ENCODE data around the gene PHOX2A.

The PHOX2A gene

GRCh38 chr11:72236774-72237111 lies 7.2 kb downstream of the PHOX2A start:
- TF ChIP-seq POLR2AphosphoS5 (IDR thresholded peaks at IDR 0.05; ENCODE audit: low read depth, low read length) = no peak
- TF ChIP-seq REST (IDR thresholded peaks at IDR 0.05; ENCODE audit: insufficient read depth in 1 of 2, low read depth in 2 of 2, low read length in 2 of 2) = no peak
- TF ChIP-seq SIN3A (IDR thresholded peaks at IDR 0.05; ENCODE audit: borderline replicate concordance, insufficient read depth, low read length) = no peak
- no peak for TF ChIP-seq TAF1 (IDR thresholded peaks at IDR 0.05; ENCODE audit: borderline replicate concordance, insufficient read depth, low read length)
- no peak for TF ChIP-seq FOXP2 (optimal IDR thresholded peaks at IDR 0.05; ENCODE audit: borderline replicate concordance, extremely low read depth, extremely low read length, insufficient read depth)

DNA sequence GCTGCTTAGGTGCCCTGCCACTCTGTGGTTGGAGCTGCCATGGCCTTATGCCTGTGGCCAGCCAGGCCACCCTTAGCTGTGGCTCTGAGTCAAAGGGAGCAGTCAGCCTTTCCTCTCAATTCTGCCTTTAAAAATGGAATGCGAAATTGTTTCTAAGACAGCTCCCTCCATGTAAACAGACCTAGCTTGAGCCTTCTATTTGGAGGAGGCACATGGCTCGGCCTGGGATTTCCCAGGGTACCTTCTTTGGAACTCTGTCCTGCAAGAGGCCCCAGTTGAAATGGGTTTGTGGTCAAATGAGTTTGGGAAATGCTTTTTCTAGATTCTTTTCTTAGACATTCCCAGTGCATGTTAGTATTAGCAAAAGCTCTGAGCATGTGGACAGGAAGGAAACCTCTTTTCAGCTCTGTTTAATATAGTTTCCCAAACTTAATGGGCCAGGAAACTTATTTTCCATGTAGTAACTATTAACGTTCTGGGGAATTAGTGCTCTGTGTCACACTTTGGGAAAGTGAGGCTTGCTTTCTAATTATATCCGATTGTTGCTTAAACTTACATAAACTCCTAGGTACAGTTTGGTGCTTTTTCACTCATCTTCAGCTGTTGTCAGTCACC lies 7.8 kb downstream of the PHOX2A start:
- TF ChIP-seq SIN3A (IDR thresholded peaks at IDR 0.05; ENCODE audit: borderline replicate concordance, insufficient read depth, low read length) = no peak
- TF ChIP-seq FOXP2 (optimal IDR thresholded peaks at IDR 0.05; ENCODE audit: borderline replicate concordance, extremely low read depth, extremely low read length, insufficient read depth) = no peak
- TF ChIP-seq POLR2AphosphoS5 (IDR thresholded peaks at IDR 0.05; ENCODE audit: low read depth, low read length) = no peak
- TF ChIP-seq REST (IDR thresholded peaks at IDR 0.05; ENCODE audit: insufficient read depth in 1 of 2, low read depth in 2 of 2, low read length in 2 of 2) = no peak
- TF ChIP-seq TAF1 (IDR thresholded peaks at IDR 0.05; ENCODE audit: borderline replicate concordance, insufficient read depth, low read length) = no peak

DNA sequence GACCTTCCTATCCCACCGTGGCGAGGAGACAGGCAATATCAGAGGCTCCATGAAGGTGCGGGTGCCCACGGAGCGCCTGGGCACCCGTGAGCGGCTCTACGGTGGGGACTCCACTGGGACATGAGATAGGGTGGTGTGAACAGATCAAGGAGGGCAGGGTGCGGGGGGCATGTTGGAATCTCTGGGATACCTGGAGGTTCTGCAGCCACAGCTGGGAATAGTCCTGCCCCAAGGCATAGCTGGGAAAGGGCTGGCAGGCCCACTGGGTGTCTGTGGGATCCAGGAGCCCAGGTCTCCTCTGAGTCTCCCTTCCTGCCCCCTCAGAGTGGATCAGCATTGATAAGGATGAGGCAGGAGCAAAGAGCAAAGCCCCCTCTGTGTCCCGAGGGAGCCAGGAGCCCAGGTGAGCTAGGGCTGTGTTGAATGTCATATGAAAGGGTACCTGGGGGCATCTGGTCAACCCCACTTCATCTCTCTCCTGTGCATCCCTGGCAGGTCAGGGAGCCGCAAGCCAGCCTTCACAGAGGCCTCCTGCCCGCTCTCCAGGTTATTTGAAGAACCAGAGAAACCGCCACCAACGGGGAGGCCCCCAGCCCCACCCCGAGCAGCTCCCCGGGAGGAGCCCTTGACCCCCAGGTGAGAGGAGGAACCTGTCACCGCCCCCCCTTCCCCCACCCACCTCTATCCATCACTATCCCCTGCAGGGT lies 8.5 kb downstream of the PHOX2A start:
- TF ChIP-seq REST (IDR thresholded peaks at IDR 0.05; ENCODE audit: insufficient read depth in 1 of 2, low read depth in 2 of 2, low read length in 2 of 2) (no peak), FOXP2 (optimal IDR thresholded peaks at IDR 0.05; ENCODE audit: borderline replicate concordance, extremely low read depth, extremely low read length, insufficient read depth) (no peak), TAF1 (IDR thresholded peaks at IDR 0.05; ENCODE audit: borderline replicate concordance, insufficient read depth, low read length) (no peak), POLR2AphosphoS5 (IDR thresholded peaks at IDR 0.05; ENCODE audit: low read depth, low read length) (no peak), SIN3A (IDR thresholded peaks at IDR 0.05; ENCODE audit: borderline replicate concordance, insufficient read depth, low read length) (no peak)

- TF ChIP-seq TAF1 (IDR thresholded peaks at IDR 0.05; ENCODE audit: borderline replicate concordance, insufficient read depth, low read length) = no peak
- TF ChIP-seq FOXP2 (optimal IDR thresholded peaks at IDR 0.05; ENCODE audit: borderline replicate concordance, extremely low read depth, extremely low read length, insufficient read depth) = no peak
- TF ChIP-seq REST (IDR thresholded peaks at IDR 0.05; ENCODE audit: insufficient read depth in 1 of 2, low read depth in 2 of 2, low read length in 2 of 2) = no peak
- TF ChIP-seq POLR2AphosphoS5 (IDR thresholded peaks at IDR 0.05; ENCODE audit: low read depth, low read length) = no peak
- TF ChIP-seq SIN3A (IDR thresholded peaks at IDR 0.05; ENCODE audit: borderline replicate concordance, insufficient read depth, low read length) = no peak
Observed at GRCh38 chr11:72234920-72235319, 9.1 kb downstream of the PHOX2A start.
